Glomerular visceral epithelial cell (primary cell): ENCODE measurements around the gene TWF2.

ENCODE experiments used
- DNase-seq: peaks from one replicate; pipeline ENCODE4 v3.0.0-alpha.2; 2016; ENCODE audit errors: extremely low spot score

The TWF2 gene

GRCh38 chr3:52222319-52223221, 16.4 kb downstream of the TWF2 start:
- no peak for DNase-seq

DNA sequence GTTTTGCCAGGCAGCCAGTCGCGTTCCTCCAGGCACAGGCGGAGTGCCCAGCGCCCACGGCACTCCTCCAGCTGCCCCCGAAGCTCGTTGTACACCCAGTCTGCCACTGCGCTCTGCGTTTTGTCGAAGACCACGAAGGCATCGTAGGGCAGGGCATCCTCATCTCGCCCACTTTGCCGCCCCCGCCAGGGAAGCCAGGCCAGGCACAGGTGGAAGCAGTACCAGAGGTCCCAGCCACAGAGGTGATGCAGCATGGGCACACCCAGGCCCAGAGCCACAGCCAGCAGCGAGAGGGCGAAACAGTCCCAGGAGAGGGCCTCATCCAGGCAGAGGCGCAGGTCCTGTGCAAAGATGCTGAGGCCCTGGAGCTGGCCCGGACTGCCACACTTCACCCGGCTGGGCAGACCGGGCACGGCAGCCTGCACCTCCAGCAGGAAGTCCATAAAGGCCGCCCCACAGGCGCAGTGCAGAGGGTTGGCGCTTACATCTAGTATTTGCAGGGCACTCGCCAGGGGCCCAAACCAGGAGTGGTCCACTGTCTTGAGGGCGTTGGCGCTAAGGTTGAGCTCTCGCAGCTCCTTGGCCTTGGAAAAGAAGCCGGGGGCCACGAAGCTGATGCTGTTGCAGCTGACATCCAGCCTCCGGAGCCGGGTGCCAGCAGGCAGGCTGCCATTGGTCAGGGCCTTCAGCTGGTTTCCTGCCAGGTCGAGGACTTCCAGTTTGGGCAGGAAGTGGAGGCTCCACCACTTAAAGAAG, 17.2 kb downstream of the TWF2 start:
- DNase-seq = no peak

- DNase-seq = no peak
Observed at GRCh38 chr3:52221141-52221562, 17.8 kb downstream of the TWF2 start.

DNA sequence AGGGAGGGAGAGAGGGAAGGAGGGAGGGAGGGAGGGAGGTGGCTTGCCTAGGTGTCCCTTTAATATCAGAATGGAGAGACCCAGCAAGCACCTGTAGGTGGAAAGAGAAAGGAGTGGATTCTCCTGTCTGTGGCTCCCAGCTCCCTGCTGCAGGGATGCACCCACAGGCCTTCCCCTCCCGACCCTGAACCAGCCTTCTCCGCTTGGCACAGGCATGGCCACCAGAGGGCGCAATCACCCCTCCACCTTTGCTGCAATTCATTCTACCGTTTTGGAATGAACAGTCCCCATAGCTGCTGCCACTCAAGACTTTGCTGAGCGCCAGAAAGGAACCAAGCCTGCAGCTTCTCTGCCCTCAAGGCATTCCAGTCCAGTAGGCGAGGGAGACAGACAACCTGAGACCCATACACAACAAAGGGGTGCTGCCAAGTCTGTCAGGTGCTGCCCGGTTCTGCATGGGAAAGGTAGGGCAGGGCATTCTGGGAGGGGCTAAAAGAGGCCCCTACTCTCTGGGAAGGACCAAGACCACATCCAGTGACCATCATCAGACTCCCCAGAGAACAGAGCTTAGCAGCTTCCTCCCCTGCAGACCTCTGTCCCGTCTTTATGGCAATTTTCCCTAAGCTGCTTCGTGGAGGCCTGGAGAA, 18.5 kb downstream of the TWF2 start:
- DNase-seq = peak; percentile 73

- DNase-seq = no peak
Observed at GRCh38 chr3:52218937-52219650, 19.9 kb downstream of the TWF2 start.

- DNase-seq = no peak
Observed at GRCh38 chr3:52218454-52218853, 20.5 kb downstream of the TWF2 start.

DNA sequence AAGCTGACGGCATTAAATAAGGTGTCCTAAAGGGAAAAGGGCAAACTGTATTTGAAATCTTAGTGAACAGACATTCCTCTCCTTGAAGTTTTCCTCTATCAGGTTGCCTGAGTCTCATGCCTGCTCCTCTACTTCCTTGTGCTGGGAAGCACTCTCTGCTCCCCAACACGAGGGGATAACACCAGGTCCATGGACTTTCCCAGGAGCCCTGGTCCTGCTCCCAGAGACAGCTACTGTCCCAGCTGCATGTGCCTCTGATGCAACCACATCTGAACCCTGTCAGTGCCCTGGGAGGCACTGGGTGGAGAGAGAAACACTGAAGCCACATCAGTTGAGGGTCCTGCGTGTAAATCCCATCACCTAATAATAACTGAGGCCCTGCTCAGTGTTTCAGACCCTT, 20.9 kb downstream of the TWF2 start:
- no peak for DNase-seq

GRCh38 chr3:52217409-52217805, 21.6 kb downstream of the TWF2 start:
- DNase-seq = no peak

DNA sequence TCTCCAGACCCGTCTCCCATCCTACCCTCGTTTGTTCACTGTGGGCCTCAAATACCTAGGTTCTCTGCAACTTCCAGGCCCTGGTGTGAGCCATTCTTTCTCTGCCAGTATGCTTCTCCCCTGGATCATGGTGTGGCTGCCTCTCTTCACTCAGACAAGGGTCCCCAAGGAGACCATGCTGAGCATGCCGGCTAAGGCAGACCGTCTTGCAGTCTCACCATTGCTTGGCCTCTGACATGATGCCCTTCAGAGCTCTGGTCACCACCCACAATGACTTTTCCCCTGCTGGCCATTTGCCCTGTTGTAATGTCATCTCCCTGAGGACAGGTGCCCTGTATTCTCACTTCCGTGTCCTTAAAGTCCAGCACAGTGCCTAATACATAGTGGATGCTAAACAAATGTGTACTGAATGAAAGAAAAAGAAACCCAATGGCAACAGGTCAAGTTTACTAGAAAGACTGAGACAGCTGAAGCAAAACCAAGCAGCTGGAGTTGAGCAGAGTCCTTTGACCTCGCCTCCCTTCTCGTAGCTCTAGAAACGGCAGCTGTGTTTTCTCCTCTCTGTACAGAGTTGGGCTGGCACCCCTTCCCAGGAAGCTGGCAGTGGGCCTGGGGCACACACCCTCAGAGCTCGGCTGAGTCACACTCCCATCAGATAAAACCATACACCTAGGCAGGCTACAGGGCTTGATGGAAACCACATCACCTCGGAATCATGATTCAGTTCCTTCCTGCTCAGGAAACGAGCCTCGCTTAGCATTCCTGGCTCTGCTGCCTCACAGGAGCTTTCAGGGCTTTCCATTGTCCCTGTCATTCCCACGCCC, 22.2 kb downstream of the TWF2 start:
- peak; percentile 82 for DNase-seq

DNA sequence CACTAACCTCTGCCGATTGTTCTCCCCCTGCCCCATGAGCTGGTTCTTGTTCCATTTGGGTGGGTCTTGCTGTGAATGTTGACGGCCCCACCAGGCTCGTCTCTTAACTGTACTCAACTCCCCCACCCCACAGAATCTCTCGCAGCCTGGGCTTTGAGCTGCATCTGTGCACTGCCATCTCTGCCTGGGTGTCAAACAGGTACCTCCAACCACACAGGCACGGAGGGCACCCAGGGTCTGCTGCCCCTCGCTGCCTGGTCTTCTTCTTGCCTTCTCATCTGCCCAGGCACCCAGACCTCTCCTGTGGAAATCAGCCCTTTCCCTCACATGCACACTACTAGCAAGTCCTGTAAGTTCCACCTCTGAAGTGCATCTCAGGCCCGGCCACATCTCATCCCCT, 23.6 kb downstream of the TWF2 start:
- DNase-seq = no peak

- DNase-seq = no peak
Observed at GRCh38 chr3:52213901-52214300, 25.1 kb downstream of the TWF2 start.

- DNase-seq = no peak
Observed at GRCh38 chr3:52213005-52213404, 26.0 kb downstream of the TWF2 start.

GRCh38 chr3:52211268-52211891, 27.6 kb downstream of the TWF2 start:
- no peak for DNase-seq

DNA sequence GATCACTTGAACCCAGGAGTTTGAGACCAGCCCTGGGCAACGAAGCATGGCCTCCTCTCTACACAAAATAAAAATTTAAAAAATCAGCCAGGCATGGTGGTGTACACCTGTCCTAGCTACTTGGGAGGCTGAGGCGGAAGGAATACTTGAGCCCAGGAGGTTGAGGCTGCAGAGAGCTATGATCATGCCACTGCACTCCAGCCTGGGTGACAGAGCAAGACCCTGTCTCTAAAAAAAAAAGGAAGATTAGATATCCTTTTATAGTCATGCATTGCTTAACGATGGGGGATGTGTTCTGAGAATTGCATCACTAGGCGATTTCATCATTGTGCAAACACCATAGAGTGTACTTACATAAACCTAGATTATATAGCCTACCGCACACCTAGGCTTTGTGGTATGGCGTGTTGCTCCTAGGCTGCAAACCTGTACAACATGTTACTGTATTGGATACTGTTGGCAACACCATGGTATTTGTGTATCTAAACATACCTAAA, 28.4 kb downstream of the TWF2 start:
- no peak for DNase-seq

GRCh38 chr3:52210037-52210436, 28.9 kb downstream of the TWF2 start:
- DNase-seq = no peak

DNA sequence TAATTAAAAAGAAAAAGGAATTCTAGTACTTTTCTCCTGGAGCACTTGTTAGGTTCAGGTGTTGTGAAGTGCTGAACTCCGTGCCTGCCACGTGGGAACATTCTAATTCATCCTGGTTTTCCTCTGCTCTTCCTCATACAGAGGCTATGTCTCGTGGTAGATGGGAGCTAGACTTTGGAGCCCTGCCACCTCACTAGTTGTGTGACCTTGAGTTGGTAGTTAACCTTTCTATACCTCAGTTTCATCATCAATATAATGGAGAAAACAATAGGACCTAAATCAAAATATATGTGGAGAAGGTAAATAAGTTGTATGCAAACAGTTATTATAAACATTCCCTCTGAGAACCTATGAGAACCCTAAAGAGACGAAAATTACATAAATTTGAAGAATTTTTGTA, 30.4 kb downstream of the TWF2 start:
- no peak for DNase-seq

- DNase-seq = peak; percentile 47
Observed at GRCh38 chr3:52205727-52206372, 33.1 kb downstream of the TWF2 start.

GRCh38 chr3:52204337-52205073, 34.5 kb downstream of the TWF2 start:
- DNase-seq = no peak

DNA sequence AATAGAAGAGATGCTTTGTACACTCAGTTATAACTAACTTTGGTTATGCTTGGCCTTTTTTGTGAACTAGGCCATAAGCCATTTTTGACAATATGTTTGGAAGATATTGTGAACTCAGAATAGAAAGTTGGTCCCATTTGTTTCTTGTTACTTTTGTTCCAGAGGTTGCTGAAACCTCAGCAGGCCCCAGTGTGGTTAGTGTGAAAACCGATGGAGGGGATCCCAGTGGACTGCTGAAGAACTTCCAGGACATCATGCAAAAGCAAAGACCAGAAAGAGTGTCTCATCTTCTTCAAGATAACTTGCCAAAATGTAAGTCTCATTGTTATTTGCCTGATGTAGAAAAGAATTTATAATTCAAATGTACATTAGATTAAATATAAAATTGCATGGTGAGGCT, 35.3 kb downstream of the TWF2 start:
- DNase-seq = no peak
